ENCODE measurements around the gene BICC1.

DNA sequence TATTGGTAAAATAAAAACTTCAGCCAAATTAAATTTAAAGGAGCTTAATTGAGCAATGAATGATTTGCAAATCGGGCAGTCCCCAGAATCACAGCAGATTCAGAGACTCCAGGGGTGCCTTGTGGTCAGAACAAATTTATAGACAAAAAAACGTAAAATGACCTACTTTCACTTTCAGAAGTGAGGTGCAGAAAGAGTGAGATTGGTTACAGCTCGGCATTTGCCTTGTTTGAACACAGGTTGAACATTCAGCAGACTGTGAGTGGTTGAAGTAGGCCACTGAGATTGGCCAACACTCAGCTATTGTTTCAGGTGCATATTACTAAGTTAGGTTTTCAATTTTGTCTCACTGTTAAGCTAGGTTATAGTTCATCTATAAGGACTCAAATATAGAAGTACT lies 153.4 kb downstream of the BICC1 start:
- TF ChIP-seq, protein P1, sequence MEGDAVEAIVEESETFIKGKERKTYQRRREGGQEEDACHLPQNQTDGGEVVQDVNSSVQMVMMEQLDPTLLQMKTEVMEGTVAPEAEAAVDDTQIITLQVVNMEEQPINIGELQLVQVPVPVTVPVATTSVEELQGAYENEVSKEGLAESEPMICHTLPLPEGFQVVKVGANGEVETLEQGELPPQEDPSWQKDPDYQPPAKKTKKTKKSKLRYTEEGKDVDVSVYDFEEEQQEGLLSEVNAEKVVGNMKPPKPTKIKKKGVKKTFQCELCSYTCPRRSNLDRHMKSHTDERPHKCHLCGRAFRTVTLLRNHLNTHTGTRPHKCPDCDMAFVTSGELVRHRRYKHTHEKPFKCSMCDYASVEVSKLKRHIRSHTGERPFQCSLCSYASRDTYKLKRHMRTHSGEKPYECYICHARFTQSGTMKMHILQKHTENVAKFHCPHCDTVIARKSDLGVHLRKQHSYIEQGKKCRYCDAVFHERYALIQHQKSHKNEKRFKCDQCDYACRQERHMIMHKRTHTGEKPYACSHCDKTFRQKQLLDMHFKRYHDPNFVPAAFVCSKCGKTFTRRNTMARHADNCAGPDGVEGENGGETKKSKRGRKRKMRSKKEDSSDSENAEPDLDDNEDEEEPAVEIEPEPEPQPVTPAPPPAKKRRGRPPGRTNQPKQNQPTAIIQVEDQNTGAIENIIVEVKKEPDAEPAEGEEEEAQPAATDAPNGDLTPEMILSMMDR (IDR thresholded peaks at IDR 0.05; ENCODE audit: poor library complexity), result no peak
- no peak for TF ChIP-seq EZH2phosphoT487 (IDR thresholded peaks at IDR 0.05; ENCODE audit: low read depth, severe bottlenecking, unreplicated experiment)
